Testis (tissue), 3 donors: ENCODE results near the gene TEX22. TPM values are rescaled to one million over a fixed set of nuclear protein-coding genes. Genes with fewer than 3 reads are reported as not detected.
A peak's percentile ranks its signal among the peaks of the same experiment; 100 is the strongest.

Experiments used
- DNase-seq: peaks from one replicate; pipeline ENCODE4 v3.0.0-alpha.2; 2019
- H3K27ac ChIP-seq, 2 donors: fragments of 200-600 bp; sonication (generic); one replicate each; pipeline ENCODE4 v1.5.1; 2019
- H3K27me3 ChIP-seq: fragments of 200-600 bp; sonication (generic); one replicate; pipeline ENCODE4 v1.5.1; 2019
- H3K36me3 ChIP-seq: fragments of 200-600 bp; sonication (generic); one replicate; pipeline ENCODE4 v1.5.1; 2017; ENCODE audit warnings: low read depth; ENCODE audit errors: missing control alignments
- H3K4me1 ChIP-seq: fragments of 200-600 bp; sonication (generic); one replicate; pipeline ENCODE4 v1.5.1; 2019
- H3K4me3 ChIP-seq, 2 donors: fragments of 200-600 bp; sonication (generic); one replicate each; pipeline ENCODE4 v1.5.1; 2017 to 2019
- H3K9me3 ChIP-seq: fragments of 200-600 bp; sonication (generic); one replicate; pipeline ENCODE4 v1.5.1; 2017
- POLR2A ChIP-seq: fragments of 450-650 bp; IDR thresholded peaks from one replicate; pipeline ENCODE4 v1.6.1; 2017; ENCODE audit warnings: antibody characterized with exemption, mild to moderate bottlenecking, moderate library complexity
- WGBS, 2 donors: methylation state at CpG; one replicate each; pipeline ENCODE4 v1.1.5; 2018; 5-methylcytosine and 5-hydroxymethylcytosine counted together
- intact Hi-C: fragments of 100-400 bp; cut with DNase I; formaldehyde crosslinking; loops from one replicate; pipeline ENCODE4 v1.15.1; 2023; ENCODE audit warnings: low total_unique reads
- polyA plus RNA-seq: library from polyadenylated mRNA; stranded (reverse); fragments of 350-450 nt; fragmentation: Illumina TruSeq; extraction: RNeasy Lipid Tissue Mini Kit (QIAGEN cat#74804); gene quantifications from one replicate; pipeline ENCODE4 v1.2.3, GENCODE V29; 2014; ENCODE audit warnings: low read depth, low replicate concordance; ENCODE audit not compliant: insufficient read depth
- total RNA-seq, 2 donors: library from RNA; depleted of rRNA; stranded (reverse); fragments of >200 nt; gene quantifications; one replicate each; pipeline ENCODE4 v1.2.3, GENCODE V29; 2016
- TF ChIP-seq, protein P1 (sequence below), 3 experiments: fragments of 450-650 bp in 2 of 3; fragments of 200-600 bp in 1 of 3; sonication (generic) in 1 of 3; IDR thresholded peaks; one replicate each; pipeline ENCODE4 v1.5.1; 2016 to 2019; ENCODE audit warnings: antibody characterized with exemption in 3 of 3, mild to moderate bottlenecking in 2 of 3, moderate library complexity in 1 of 3

Gene TEX22
- total and polyA plus RNA-seq, 3 donors from 2014 or later = 5.2 to 21.5 (median 6.6) TPM

GRCh38 chr14:105395538-105395854 lies 2.8 kb upstream of the TEX22 start:
- no peaks in the 10 kb centered on the region for H3K36me3 ChIP-seq
- no peaks in the 10 kb centered on the region for H3K9me3 ChIP-seq
- DNase-seq = no peak
- peaks cover 13% of the 10 kb centered on the region for H3K4me1 ChIP-seq
- no peak overlapping the region for H3K4me3 ChIP-seq
- intact Hi-C loops = no loop called here
- no peak for TF ChIP-seq POLR2A
- TF ChIP-seq, protein P1, sequence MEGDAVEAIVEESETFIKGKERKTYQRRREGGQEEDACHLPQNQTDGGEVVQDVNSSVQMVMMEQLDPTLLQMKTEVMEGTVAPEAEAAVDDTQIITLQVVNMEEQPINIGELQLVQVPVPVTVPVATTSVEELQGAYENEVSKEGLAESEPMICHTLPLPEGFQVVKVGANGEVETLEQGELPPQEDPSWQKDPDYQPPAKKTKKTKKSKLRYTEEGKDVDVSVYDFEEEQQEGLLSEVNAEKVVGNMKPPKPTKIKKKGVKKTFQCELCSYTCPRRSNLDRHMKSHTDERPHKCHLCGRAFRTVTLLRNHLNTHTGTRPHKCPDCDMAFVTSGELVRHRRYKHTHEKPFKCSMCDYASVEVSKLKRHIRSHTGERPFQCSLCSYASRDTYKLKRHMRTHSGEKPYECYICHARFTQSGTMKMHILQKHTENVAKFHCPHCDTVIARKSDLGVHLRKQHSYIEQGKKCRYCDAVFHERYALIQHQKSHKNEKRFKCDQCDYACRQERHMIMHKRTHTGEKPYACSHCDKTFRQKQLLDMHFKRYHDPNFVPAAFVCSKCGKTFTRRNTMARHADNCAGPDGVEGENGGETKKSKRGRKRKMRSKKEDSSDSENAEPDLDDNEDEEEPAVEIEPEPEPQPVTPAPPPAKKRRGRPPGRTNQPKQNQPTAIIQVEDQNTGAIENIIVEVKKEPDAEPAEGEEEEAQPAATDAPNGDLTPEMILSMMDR (IDR thresholded peaks at IDR 0.05) = no peak
- 92% methylated on average over 8 of the region's 8 CpGs; no CpG with 5 or more reads in 1 of the 2 donors for WGBS, 2 donors
- H3K27me3 ChIP-seq = no peaks in the 10 kb centered on the region
- no peak overlapping the region for H3K27ac ChIP-seq

GRCh38 chr14:105397350-105397931 lies 897 bp upstream of the TEX22 start:
- Histone ChIP-seq H3K27me3 (no peaks in the 10 kb centered on the region), H3K9me3 (no peaks in the 10 kb centered on the region), H3K36me3 (no peaks in the 10 kb centered on the region), H3K4me3 (peak overlapping the region; percentile 92 to 94), H3K4me1 (peaks cover 13% of the 10 kb centered on the region), H3K27ac (peak overlapping the region; percentile 79 to 91)
- TF ChIP-seq POLR2A = no peak
- intact Hi-C loops = no loop called here
- WGBS, 2 donors = 74 to 78% methylated on average over 7 to 13 of the region's 13 CpGs
- no peak for DNase-seq

- Histone ChIP-seq H3K36me3 (no peaks in the 10 kb centered on the region), H3K9me3 (no peaks in the 10 kb centered on the region), H3K27ac (peak overlapping the region; percentile 79 to 91), H3K4me3 (peak overlapping the region; percentile 92 to 94), H3K27me3 (no peaks in the 10 kb centered on the region), H3K4me1 (peaks cover 13% of the 10 kb centered on the region)
- intact Hi-C loops = no loop called here
- no peak for TF ChIP-seq POLR2A
- TF ChIP-seq, protein P1 (IDR thresholded peaks at IDR 0.05) = no peak
- WGBS, 2 donors = 22 to 26% methylated on average over 18 to 40 of the region's 41 CpGs
- DNase-seq = no peak
Measured at GRCh38 chr14:105398726-105399465, 558 bp downstream of the TEX22 start.

- WGBS, 2 donors = 81% methylated on average over 8 of the region's 8 CpGs; no CpG with 5 or more reads in 1 of the 2 donors
- intact Hi-C loops = no loop called here
Measured at GRCh38 chr14:105399466-105399775, 1.1 kb downstream of the TEX22 start.

DNA sequence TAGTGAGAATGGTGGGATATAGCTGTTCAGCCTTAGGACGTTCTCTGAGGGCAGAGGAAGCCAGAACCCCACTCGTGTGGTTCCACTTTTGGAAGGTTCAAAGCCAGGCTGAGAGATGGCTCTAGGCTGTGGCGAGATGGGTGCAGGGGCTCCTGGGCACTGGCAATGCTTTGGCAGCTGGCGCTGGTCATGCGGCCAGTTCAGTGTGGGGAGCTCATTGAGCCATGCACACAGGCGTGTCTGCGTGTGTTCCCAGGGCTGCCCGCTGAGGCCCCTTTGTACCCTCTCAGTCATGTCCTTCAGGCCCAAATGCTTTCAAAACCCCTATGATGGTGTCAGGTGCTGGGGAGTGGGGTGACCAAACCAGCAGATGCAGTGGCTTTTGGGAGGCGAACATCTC lies 1.7 kb downstream of the TEX22 start:
- 97 to 100% methylated on average over 3 to 9 of the region's 9 CpGs for WGBS, 2 donors

More at GRCh38 chr14:105399466-105399775, 1.1 kb downstream of the TEX22 start:
- no peak for TF ChIP-seq POLR2A
- TF ChIP-seq, protein P1 (IDR thresholded peaks at IDR 0.05) = no peak
- Histone ChIP-seq H3K4me3 (peak overlapping the region in 1 of 2 donors; percentile 92), H3K27ac (no peak overlapping the region), H3K27me3 (no peaks in the 10 kb centered on the region), H3K36me3 (no peaks in the 10 kb centered on the region), H3K4me1 (peaks cover 13% of the 10 kb centered on the region), H3K9me3 (no peaks in the 10 kb centered on the region)
- no peak for DNase-seq

More for the DNA sequence above, 1.7 kb downstream of the TEX22 start:
- H3K27me3 ChIP-seq = no peaks in the 10 kb centered on the region
- intact Hi-C loops = no loop called here
- no peak for TF ChIP-seq POLR2A
- TF ChIP-seq, protein P1 (IDR thresholded peaks at IDR 0.05) = no peak
- H3K36me3 ChIP-seq = no peaks in the 10 kb centered on the region
- DNase-seq = no peak
- H3K9me3 ChIP-seq = no peaks in the 10 kb centered on the region
- H3K27ac ChIP-seq = no peak overlapping the region
- H3K4me1 ChIP-seq = peaks cover 13% of the 10 kb centered on the region
- H3K4me3 ChIP-seq = no peak overlapping the region
